PFSK-1 (cell line): ENCODE results near the gene ATG3.

Experiments used
- POLR2AphosphoS5 ChIP-seq: IDR thresholded peaks from 2 replicates; pipeline ENCODE4 v1.6.1; 2012; ENCODE audit warnings: low read depth, mild to moderate bottlenecking, control low read depth, low read length, moderate library complexity
- SIN3A ChIP-seq: IDR thresholded peaks from 2 replicates; pipeline ENCODE4 v1.6.1; 2012; ENCODE audit warnings: mild to moderate bottlenecking, low read length, moderate library complexity, borderline replicate concordance; ENCODE audit not compliant: insufficient read depth
- TAF1 ChIP-seq: IDR thresholded peaks from 2 replicates; pipeline ENCODE4 v1.6.1; 2012; ENCODE audit warnings: low read length, control low read depth, borderline replicate concordance; ENCODE audit not compliant: insufficient read depth
- TF ChIP-seq, protein P1 (sequence below), 2 experiments: IDR thresholded peaks; 2 replicates each; pipeline versions ENCODE4 v1.6.1 to v1.8.0; 2011 to 2012; ENCODE audit warnings: low read depth in 2 of 2, low read length in 2 of 2, control low read depth in 1 of 2, inconsistent platforms in 1 of 2, mild to moderate bottlenecking in 1 of 2, moderate library complexity in 1 of 2; ENCODE audit not compliant: insufficient read depth in 1 of 2

GRCh38 chr3:112505907-112506306, 55.9 kb downstream of the ATG3 start:
- TF ChIP-seq, protein P1, sequence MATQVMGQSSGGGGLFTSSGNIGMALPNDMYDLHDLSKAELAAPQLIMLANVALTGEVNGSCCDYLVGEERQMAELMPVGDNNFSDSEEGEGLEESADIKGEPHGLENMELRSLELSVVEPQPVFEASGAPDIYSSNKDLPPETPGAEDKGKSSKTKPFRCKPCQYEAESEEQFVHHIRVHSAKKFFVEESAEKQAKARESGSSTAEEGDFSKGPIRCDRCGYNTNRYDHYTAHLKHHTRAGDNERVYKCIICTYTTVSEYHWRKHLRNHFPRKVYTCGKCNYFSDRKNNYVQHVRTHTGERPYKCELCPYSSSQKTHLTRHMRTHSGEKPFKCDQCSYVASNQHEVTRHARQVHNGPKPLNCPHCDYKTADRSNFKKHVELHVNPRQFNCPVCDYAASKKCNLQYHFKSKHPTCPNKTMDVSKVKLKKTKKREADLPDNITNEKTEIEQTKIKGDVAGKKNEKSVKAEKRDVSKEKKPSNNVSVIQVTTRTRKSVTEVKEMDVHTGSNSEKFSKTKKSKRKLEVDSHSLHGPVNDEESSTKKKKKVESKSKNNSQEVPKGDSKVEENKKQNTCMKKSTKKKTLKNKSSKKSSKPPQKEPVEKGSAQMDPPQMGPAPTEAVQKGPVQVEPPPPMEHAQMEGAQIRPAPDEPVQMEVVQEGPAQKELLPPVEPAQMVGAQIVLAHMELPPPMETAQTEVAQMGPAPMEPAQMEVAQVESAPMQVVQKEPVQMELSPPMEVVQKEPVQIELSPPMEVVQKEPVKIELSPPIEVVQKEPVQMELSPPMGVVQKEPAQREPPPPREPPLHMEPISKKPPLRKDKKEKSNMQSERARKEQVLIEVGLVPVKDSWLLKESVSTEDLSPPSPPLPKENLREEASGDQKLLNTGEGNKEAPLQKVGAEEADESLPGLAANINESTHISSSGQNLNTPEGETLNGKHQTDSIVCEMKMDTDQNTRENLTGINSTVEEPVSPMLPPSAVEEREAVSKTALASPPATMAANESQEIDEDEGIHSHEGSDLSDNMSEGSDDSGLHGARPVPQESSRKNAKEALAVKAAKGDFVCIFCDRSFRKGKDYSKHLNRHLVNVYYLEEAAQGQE (IDR thresholded peaks at IDR 0.05; ENCODE audit: insufficient read depth in 1 of 2, low read depth in 2 of 2, low read length in 2 of 2), result no peak
- TF ChIP-seq POLR2AphosphoS5 (no peak), TAF1 (no peak), SIN3A (no peak)
